H1 (cell line): ENCODE data around the gene PANX2. TPM values are rescaled to one million over a fixed set of nuclear protein-coding genes. Genes with fewer than 3 reads are reported as not detected.

Experiments
- ASH2L ChIP-seq: fragments of 200-600, 300-600 bp; sonication (generic); IDR thresholded peaks from one replicate; pipeline ENCODE4 v1.7.1; 2017; ENCODE audit warnings: low read length
- GTF2F1 ChIP-seq: IDR thresholded peaks from 2 replicates; pipeline ENCODE4 v1.6.1; 2012; ENCODE audit warnings: low read depth, low read length, improper control_type of control experiment, borderline replicate concordance
- SP4 ChIP-seq: IDR thresholded peaks from 2 replicates; pipeline ENCODE4 v1.6.1; 2012; ENCODE audit warnings: low read length, inconsistent platforms
- polyA plus RNA-seq, 7 experiments: library from polyadenylated mRNA; depleted of rRNA in 3 of 7; stranded (reverse) in 5 of 7; unstranded in 2 of 7; fragments of >200 nt in 5 of 7; fragments of 200-250 nt in 2 of 7; gene quantifications; 1 replicate in 5 of 7; 2 replicates in 1 of 7; 4 replicates in 1 of 7; pipeline versions ENCODE4 v1.2.1 to v1.2.3, GENCODE V29; 2011 to 2013; ENCODE audit warnings: missing spikeins in 2 of 7, mixed read lengths in 2 of 7
- total RNA-seq: library from RNA; stranded (reverse); fragmentation: NEBNext Ultra II Directional; extraction: Animal tissue kit (Norgen Biotek cat#: 25700); gene quantifications from 2 replicates; pipeline ENCODE4 v1.2.1, GENCODE V29; 2021

Gene PANX2
- total and polyA plus RNA-seq, 2 of the 8 experiments (the other 6 are each of a cell fraction or from before 2014, with no cell fraction given), result 3.5 to 5.0 TPM

DNA sequence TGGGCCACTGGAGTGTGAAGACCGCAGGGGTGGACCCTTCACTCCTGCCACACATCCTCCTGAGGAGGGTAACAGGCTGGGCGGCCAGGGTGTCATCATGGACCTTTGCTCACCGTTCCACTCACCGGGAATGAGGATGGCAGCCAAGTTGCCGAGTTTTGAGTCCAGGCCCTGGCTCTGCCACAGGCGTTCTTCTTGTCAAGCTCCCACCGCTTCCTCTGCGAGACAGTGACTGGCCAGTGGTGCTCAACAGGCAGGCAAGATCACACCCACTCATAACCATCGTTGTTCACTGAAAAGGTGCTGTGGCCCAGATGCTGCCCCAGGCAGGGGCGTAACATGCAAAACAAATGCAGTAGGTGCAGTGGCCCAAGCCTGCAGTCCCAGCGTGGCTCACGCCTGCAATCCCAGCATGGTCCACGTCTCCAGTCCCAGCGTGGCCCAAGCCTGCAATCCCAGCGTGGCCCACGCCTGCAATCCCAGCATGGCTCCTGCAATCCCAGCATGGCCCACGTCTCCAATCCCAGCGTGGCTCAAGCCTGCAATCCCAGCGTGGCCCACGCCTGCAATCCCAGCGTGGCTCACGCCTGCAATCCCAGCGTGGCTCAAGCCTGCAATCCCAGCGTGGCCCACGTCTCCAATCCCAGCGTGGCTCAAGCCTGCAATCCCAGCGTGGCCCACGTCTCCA is 5.0 kb upstream of the PANX2 start (continued):
- TF ChIP-seq ASH2L (no peak), GTF2F1 (no peak), SP4 (no peak)
